ENCODE results near the gene MAP1LC3B2. TPM values are rescaled to one million over a fixed set of nuclear protein-coding genes. Genes with fewer than 3 reads are reported as not detected.

Gene MAP1LC3B2
- total and polyA plus RNA-seq, 2 of the 8 experiments (the other 6 are each of a cell fraction or from before 2014, with no cell fraction given) = 0.39 to 1.5 TPM

DNA sequence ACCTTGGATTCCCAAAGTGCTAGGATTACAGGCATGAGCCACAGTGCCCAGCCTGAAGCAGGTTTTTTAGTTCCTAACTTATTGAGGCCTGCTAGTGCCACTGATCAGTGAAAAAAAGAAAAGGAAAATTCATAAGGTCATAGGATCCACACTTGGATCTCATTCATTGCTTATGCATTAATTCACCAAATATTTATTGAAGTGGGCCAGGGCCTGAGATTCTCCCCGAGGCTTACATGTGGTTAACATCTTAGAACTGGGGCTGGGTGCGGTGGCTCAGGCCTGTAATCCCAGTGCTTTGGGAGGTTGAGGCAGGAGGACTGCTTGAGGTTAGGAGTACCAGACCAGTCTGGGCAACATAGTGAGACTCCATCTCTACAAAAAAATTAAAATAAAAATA is 29.5 kb upstream of the MAP1LC3B2 start (continued):
- TF ChIP-seq, protein P1, sequence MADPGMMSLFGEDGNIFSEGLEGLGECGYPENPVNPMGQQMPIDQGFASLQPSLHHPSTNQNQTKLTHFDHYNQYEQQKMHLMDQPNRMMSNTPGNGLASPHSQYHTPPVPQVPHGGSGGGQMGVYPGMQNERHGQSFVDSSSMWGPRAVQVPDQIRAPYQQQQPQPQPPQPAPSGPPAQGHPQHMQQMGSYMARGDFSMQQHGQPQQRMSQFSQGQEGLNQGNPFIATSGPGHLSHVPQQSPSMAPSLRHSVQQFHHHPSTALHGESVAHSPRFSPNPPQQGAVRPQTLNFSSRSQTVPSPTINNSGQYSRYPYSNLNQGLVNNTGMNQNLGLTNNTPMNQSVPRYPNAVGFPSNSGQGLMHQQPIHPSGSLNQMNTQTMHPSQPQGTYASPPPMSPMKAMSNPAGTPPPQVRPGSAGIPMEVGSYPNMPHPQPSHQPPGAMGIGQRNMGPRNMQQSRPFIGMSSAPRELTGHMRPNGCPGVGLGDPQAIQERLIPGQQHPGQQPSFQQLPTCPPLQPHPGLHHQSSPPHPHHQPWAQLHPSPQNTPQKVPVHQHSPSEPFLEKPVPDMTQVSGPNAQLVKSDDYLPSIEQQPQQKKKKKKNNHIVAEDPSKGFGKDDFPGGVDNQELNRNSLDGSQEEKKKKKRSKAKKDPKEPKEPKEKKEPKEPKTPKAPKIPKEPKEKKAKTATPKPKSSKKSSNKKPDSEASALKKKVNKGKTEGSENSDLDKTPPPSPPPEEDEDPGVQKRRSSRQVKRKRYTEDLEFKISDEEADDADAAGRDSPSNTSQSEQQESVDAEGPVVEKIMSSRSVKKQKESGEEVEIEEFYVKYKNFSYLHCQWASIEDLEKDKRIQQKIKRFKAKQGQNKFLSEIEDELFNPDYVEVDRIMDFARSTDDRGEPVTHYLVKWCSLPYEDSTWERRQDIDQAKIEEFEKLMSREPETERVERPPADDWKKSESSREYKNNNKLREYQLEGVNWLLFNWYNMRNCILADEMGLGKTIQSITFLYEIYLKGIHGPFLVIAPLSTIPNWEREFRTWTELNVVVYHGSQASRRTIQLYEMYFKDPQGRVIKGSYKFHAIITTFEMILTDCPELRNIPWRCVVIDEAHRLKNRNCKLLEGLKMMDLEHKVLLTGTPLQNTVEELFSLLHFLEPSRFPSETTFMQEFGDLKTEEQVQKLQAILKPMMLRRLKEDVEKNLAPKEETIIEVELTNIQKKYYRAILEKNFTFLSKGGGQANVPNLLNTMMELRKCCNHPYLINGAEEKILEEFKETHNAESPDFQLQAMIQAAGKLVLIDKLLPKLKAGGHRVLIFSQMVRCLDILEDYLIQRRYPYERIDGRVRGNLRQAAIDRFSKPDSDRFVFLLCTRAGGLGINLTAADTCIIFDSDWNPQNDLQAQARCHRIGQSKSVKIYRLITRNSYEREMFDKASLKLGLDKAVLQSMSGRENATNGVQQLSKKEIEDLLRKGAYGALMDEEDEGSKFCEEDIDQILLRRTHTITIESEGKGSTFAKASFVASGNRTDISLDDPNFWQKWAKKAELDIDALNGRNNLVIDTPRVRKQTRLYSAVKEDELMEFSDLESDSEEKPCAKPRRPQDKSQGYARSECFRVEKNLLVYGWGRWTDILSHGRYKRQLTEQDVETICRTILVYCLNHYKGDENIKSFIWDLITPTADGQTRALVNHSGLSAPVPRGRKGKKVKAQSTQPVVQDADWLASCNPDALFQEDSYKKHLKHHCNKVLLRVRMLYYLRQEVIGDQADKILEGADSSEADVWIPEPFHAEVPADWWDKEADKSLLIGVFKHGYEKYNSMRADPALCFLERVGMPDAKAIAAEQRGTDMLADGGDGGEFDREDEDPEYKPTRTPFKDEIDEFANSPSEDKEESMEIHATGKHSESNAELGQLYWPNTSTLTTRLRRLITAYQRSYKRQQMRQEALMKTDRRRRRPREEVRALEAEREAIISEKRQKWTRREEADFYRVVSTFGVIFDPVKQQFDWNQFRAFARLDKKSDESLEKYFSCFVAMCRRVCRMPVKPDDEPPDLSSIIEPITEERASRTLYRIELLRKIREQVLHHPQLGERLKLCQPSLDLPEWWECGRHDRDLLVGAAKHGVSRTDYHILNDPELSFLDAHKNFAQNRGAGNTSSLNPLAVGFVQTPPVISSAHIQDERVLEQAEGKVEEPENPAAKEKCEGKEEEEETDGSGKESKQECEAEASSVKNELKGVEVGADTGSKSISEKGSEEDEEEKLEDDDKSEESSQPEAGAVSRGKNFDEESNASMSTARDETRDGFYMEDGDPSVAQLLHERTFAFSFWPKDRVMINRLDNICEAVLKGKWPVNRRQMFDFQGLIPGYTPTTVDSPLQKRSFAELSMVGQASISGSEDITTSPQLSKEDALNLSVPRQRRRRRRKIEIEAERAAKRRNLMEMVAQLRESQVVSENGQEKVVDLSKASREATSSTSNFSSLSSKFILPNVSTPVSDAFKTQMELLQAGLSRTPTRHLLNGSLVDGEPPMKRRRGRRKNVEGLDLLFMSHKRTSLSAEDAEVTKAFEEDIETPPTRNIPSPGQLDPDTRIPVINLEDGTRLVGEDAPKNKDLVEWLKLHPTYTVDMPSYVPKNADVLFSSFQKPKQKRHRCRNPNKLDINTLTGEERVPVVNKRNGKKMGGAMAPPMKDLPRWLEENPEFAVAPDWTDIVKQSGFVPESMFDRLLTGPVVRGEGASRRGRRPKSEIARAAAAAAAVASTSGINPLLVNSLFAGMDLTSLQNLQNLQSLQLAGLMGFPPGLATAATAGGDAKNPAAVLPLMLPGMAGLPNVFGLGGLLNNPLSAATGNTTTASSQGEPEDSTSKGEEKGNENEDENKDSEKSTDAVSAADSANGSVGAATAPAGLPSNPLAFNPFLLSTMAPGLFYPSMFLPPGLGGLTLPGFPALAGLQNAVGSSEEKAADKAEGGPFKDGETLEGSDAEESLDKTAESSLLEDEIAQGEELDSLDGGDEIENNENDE (IDR thresholded peaks at IDR 0.05; ENCODE audit: insufficient replicate concordance, low read length) = no peak
- TF ChIP-seq CBX5 (IDR thresholded peaks at IDR 0.05; ENCODE audit: low read depth, low read length) (no peak), SAP30 (IDR thresholded peaks at IDR 0.05; ENCODE audit: insufficient read depth, insufficient replicate concordance, low read length) (no peak), HDAC6 (IDR thresholded peaks at IDR 0.05; ENCODE audit: low read depth, low read length) (no peak), EGR1 (IDR thresholded peaks at IDR 0.05; ENCODE audit: borderline replicate concordance, low read depth, low read length) (no peak), KDM4A (IDR thresholded peaks at IDR 0.05; ENCODE audit: low read depth, low read length, severe bottlenecking) (no peak), JUND (IDR thresholded peaks at IDR 0.05; ENCODE audit: low read length) (no peak), E2F6 (IDR thresholded peaks at IDR 0.05) (no peak), CHD1 (IDR thresholded peaks at IDR 0.05; ENCODE audit: low read depth, low read length) (no peak), CHD2 (IDR thresholded peaks at IDR 0.05; ENCODE audit: low read length) (no peak)
- TF ChIP-seq, protein P2, sequence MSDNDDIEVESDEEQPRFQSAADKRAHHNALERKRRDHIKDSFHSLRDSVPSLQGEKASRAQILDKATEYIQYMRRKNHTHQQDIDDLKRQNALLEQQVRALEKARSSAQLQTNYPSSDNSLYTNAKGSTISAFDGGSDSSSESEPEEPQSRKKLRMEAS (IDR thresholded peaks at IDR 0.05) = no peak

Data from H1 (cell line).